GM12878 (cell line): ENCODE measurements around the gene UMAD1. TPM values are rescaled to one million over a fixed set of nuclear protein-coding genes. Genes with fewer than 3 reads are reported as not detected.
A peak's percentile ranks its signal among the peaks of the same experiment; 100 is the strongest.

Experiments used
- BACH1 ChIP-seq: fragments of 450-650 bp; IDR thresholded peaks from 2 replicates; pipeline ENCODE4 v1.6.1; 2017; ENCODE audit warnings: mild to moderate bottlenecking, borderline replicate concordance
- DPF2 ChIP-seq: fragments of 450-650 bp; IDR thresholded peaks from 2 replicates; pipeline ENCODE4 v1.6.1; 2017; ENCODE audit warnings: mild to moderate bottlenecking
- EGR1 ChIP-seq, 2 experiments: IDR thresholded peaks; 1 replicate in 1 of 2; 2 replicates in 1 of 2; pipeline ENCODE4 v1.6.1; 2011 to 2012; ENCODE audit warnings: low read depth in 2 of 2, low read length in 2 of 2, borderline replicate concordance in 1 of 2, mild to moderate bottlenecking in 1 of 2, moderate library complexity in 1 of 2
- IKZF1 ChIP-seq: fragments of 450-650 bp; conservative IDR thresholded peaks from 2 replicates; pipeline ENCODE4 v1.6.1; 2017; ENCODE audit warnings: antibody characterized with exemption, mild to moderate bottlenecking
- KDM1A ChIP-seq: fragments of 200-600 bp; sonication (generic); IDR thresholded peaks from 2 replicates; pipeline ENCODE4 v1.6.1; 2016; ENCODE audit warnings: borderline replicate concordance
- MEF2B ChIP-seq: fragments of 450-650 bp; IDR thresholded peaks from 2 replicates; pipeline ENCODE4 v1.6.1; 2018; ENCODE audit warnings: mild to moderate bottlenecking, moderate library complexity; ENCODE audit not compliant: partially characterized antibody, poor library complexity, severe bottlenecking
- MYC ChIP-seq: IDR thresholded peaks from 2 replicates; pipeline ENCODE4 v1.6.1; 2011; ENCODE audit warnings: mild to moderate bottlenecking, low read length, moderate library complexity, inconsistent platforms; ENCODE audit not compliant: insufficient read depth, insufficient replicate concordance, insufficient read length, severe bottlenecking
- NBN ChIP-seq: fragments of 450-650 bp; IDR thresholded peaks from 2 replicates; pipeline ENCODE4 v1.6.1; 2016
- NR2F1 ChIP-seq: fragments of 450-650 bp; conservative IDR thresholded peaks from 2 replicates; pipeline ENCODE4 v1.6.1; 2017; ENCODE audit warnings: mild to moderate bottlenecking
- POU2F2 ChIP-seq: IDR thresholded peaks from 3 replicates; pipeline ENCODE4 v1.6.1; 2011; ENCODE audit warnings: low read depth, mild to moderate bottlenecking, low read length, borderline replicate concordance
- RFX5 ChIP-seq: IDR thresholded peaks from 2 replicates; pipeline ENCODE4 v1.6.1; 2011; ENCODE audit warnings: low read depth, low read length, improper control_type of control experiment
- TCF3 ChIP-seq: IDR thresholded peaks from 2 replicates; pipeline ENCODE4 v1.6.1; 2012; ENCODE audit warnings: low read depth, mild to moderate bottlenecking, low read length, borderline replicate concordance; ENCODE audit not compliant: insufficient read depth
- polyA plus RNA-seq, 11 experiments: library from polyadenylated mRNA; depleted of rRNA in 4 of 11; unstranded in 6 of 11; stranded (reverse) in 5 of 11; fragments of >200 nt; fragmentation: Nextera tagmentation in 4 of 11; fragmentation: Illumina TruSeq in 1 of 11; extraction: Ambion mirVana in 4 of 11; extraction: Trizol in 1 of 11; gene quantifications; 1 replicate in 1 of 11; 2 replicates in 10 of 11; pipeline versions ENCODE4 v1.2.1 to v1.2.3, GENCODE V29; 2011 to 2016; ENCODE audit warnings: inconsistent platforms in 2 of 11, missing spikeins in 2 of 11, low read depth in 1 of 11
- total RNA-seq, 4 experiments: library from RNA; depleted of rRNA in 3 of 4; stranded (reverse); fragments of >200 nt in 3 of 4; fragmentation: Illumina TruSeq in 1 of 4; extraction: Trizol in 1 of 4; gene quantifications; 2 replicates each; pipeline versions ENCODE4 v1.2.1 to v1.2.3, GENCODE V29; 2013 to 2021
- TF ChIP-seq, protein P1 (sequence below): IDR thresholded peaks from 2 replicates; pipeline ENCODE4 v1.6.1; 2012; ENCODE audit warnings: improper control_type of control experiment, low read depth, low read length; ENCODE audit not compliant: insufficient replicate concordance
- TF ChIP-seq, protein P2 (sequence below): fragments of 450-650 bp; IDR thresholded peaks from 2 replicates; pipeline ENCODE4 v1.6.1; 2017; ENCODE audit warnings: low read depth, mild to moderate bottlenecking, moderate library complexity
- TF ChIP-seq, protein P3 (sequence below): fragments of 450-650 bp; IDR thresholded peaks from 2 replicates; pipeline ENCODE4 v1.6.1; 2016; ENCODE audit warnings: mild to moderate bottlenecking
- TF ChIP-seq, protein P4 (sequence below): IDR thresholded peaks from 2 replicates; pipeline ENCODE4 v1.6.1; 2011; ENCODE audit warnings: borderline replicate concordance, low read depth, mild to moderate bottlenecking, moderate library complexity, low read length; ENCODE audit not compliant: insufficient read depth, poor library complexity, severe bottlenecking

The UMAD1 gene
- total and polyA plus RNA-seq, 10 of the 15 experiments (the other 5 are each of a cell fraction or from before 2014, with no cell fraction given) = 6.0 to 28.6 (median 9.3) TPM

DNA sequence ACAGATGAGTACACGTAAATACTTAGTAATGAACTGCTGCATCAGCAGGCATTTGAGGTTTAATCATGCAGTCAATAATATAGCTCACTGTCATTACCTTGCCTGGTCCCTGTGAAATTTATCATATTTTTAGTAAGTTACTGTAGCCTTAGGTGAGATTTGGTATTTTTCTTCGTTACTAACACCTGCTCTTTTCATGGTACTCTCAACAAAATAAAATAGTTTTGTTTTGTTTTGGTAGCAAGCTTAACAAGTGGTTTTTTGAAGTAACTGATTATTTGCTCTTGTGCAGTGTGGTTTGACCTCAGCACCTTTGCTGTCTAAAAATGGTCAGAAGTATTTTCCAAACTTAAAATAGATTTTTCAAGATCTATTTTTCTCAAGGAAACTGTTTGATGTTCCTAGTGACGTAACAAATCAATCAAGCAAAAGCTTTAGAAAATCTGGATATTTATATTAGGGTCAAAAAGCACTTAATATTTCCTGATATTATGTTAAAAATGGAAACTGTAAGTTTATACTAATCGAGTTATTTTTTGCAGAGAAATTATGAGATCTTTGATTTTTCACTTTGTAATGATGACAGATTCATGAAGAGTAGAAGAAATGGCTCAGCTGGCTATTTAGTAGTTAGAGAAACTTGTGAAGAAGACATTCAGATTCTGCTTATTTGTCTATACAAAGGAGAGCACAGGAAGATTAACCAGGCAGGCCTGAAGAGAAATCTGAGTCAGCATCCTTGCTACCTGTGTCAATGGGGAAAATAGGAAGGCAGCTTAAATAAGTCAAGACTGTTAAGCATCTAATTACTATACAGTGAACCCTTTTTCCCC is 98.9 kb downstream of the UMAD1 start (continued):
- no peak for TF ChIP-seq TCF3
- peak; percentile 92 for TF ChIP-seq MEF2B
- TF ChIP-seq, protein P1, sequence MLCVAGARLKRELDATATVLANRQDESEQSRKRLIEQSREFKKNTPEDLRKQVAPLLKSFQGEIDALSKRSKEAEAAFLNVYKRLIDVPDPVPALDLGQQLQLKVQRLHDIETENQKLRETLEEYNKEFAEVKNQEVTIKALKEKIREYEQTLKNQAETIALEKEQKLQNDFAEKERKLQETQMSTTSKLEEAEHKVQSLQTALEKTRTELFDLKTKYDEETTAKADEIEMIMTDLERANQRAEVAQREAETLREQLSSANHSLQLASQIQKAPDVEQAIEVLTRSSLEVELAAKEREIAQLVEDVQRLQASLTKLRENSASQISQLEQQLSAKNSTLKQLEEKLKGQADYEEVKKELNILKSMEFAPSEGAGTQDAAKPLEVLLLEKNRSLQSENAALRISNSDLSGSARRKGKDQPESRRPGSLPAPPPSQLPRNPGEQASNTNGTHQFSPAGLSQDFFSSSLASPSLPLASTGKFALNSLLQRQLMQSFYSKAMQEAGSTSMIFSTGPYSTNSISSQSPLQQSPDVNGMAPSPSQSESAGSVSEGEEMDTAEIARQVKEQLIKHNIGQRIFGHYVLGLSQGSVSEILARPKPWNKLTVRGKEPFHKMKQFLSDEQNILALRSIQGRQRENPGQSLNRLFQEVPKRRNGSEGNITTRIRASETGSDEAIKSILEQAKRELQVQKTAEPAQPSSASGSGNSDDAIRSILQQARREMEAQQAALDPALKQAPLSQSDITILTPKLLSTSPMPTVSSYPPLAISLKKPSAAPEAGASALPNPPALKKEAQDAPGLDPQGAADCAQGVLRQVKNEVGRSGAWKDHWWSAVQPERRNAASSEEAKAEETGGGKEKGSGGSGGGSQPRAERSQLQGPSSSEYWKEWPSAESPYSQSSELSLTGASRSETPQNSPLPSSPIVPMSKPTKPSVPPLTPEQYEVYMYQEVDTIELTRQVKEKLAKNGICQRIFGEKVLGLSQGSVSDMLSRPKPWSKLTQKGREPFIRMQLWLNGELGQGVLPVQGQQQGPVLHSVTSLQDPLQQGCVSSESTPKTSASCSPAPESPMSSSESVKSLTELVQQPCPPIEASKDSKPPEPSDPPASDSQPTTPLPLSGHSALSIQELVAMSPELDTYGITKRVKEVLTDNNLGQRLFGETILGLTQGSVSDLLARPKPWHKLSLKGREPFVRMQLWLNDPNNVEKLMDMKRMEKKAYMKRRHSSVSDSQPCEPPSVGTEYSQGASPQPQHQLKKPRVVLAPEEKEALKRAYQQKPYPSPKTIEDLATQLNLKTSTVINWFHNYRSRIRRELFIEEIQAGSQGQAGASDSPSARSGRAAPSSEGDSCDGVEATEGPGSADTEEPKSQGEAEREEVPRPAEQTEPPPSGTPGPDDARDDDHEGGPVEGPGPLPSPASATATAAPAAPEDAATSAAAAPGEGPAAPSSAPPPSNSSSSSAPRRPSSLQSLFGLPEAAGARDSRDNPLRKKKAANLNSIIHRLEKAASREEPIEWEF = peak; percentile 31
- peak; percentile 30; the same call in 1 of the 2 replicates for TF ChIP-seq DPF2
- peak; percentile 69 for TF ChIP-seq IKZF1
- no peak for TF ChIP-seq EGR1 (IDR thresholded peaks at IDR 0.05; ENCODE audit: borderline replicate concordance in 1 of 2, low read depth in 2 of 2, low read length in 2 of 2)
- TF ChIP-seq BACH1 = no peak
- TF ChIP-seq, protein P2, sequence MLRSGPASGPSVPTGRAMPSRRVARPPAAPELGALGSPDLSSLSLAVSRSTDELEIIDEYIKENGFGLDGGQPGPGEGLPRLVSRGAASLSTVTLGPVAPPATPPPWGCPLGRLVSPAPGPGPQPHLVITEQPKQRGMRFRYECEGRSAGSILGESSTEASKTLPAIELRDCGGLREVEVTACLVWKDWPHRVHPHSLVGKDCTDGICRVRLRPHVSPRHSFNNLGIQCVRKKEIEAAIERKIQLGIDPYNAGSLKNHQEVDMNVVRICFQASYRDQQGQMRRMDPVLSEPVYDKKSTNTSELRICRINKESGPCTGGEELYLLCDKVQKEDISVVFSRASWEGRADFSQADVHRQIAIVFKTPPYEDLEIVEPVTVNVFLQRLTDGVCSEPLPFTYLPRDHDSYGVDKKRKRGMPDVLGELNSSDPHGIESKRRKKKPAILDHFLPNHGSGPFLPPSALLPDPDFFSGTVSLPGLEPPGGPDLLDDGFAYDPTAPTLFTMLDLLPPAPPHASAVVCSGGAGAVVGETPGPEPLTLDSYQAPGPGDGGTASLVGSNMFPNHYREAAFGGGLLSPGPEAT = peak; percentile 75; the same call in 1 of the 2 replicates
- TF ChIP-seq POU2F2 = no peak
- TF ChIP-seq, protein P3, sequence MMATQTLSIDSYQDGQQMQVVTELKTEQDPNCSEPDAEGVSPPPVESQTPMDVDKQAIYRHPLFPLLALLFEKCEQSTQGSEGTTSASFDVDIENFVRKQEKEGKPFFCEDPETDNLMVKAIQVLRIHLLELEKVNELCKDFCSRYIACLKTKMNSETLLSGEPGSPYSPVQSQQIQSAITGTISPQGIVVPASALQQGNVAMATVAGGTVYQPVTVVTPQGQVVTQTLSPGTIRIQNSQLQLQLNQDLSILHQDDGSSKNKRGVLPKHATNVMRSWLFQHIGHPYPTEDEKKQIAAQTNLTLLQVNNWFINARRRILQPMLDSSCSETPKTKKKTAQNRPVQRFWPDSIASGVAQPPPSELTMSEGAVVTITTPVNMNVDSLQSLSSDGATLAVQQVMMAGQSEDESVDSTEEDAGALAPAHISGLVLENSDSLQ = no peak
- TF ChIP-seq NR2F1 = peak; percentile 99
- no peak for TF ChIP-seq NBN
- TF ChIP-seq RFX5 = no peak
- TF ChIP-seq MYC = no peak
- TF ChIP-seq, protein P4, sequence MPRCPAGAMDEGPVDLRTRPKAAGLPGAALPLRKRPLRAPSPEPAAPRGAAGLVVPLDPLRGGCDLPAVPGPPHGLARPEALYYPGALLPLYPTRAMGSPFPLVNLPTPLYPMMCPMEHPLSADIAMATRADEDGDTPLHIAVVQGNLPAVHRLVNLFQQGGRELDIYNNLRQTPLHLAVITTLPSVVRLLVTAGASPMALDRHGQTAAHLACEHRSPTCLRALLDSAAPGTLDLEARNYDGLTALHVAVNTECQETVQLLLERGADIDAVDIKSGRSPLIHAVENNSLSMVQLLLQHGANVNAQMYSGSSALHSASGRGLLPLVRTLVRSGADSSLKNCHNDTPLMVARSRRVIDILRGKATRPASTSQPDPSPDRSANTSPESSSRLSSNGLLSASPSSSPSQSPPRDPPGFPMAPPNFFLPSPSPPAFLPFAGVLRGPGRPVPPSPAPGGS = no peak
- TF ChIP-seq KDM1A = no peak
